Fibroblast of skin of scalp (primary cell): ENCODE results near the gene MACROD2.

Experiments used
- DNase-seq: peaks from one replicate; pipeline ENCODE4 v3.0.0-alpha.2; 2013

MACROD2 gene

GRCh38 chr20:14538433-14538832 is 543.1 kb downstream of the MACROD2 start:
- no peak for DNase-seq

GRCh38 chr20:14543040-14543439 is 547.7 kb downstream of the MACROD2 start:
- no peak for DNase-seq

GRCh38 chr20:14544688-14545087 is 549.4 kb downstream of the MACROD2 start:
- DNase-seq: no peak

- no peak for DNase-seq
Measured at GRCh38 chr20:14550655-14551054, 555.3 kb downstream of the MACROD2 start.

GRCh38 chr20:14553774-14554534 is 558.6 kb downstream of the MACROD2 start:
- peak; percentile 57 for DNase-seq

GRCh38 chr20:14555676-14556075 is 560.4 kb downstream of the MACROD2 start:
- DNase-seq: no peak

GRCh38 chr20:14556206-14556605 is 560.9 kb downstream of the MACROD2 start:
- no peak for DNase-seq

- DNase-seq: peak; percentile 38
Measured at GRCh38 chr20:14559612-14560011, 564.3 kb downstream of the MACROD2 start.

GRCh38 chr20:14561741-14562221 is 566.5 kb downstream of the MACROD2 start:
- peak; percentile 76 for DNase-seq

GRCh38 chr20:14562981-14563380 is 567.7 kb downstream of the MACROD2 start:
- DNase-seq: no peak

- DNase-seq: peak; percentile 86
Measured at GRCh38 chr20:14566505-14566904, 571.2 kb downstream of the MACROD2 start.

- peak; percentile 27 for DNase-seq
Measured at GRCh38 chr20:14568225-14568624, 572.9 kb downstream of the MACROD2 start.

GRCh38 chr20:14568701-14569100 is 573.4 kb downstream of the MACROD2 start:
- DNase-seq: no peak

GRCh38 chr20:14569641-14570040 is 574.3 kb downstream of the MACROD2 start:
- DNase-seq: peak; percentile 40

- no peak for DNase-seq
Measured at GRCh38 chr20:14570811-14571210, 575.5 kb downstream of the MACROD2 start.

GRCh38 chr20:14573676-14574075 is 578.4 kb downstream of the MACROD2 start:
- no peak for DNase-seq

- DNase-seq: no peak
Measured at GRCh38 chr20:14576196-14576877, 581.0 kb downstream of the MACROD2 start.

GRCh38 chr20:14580418-14581074 is 585.2 kb downstream of the MACROD2 start:
- no peak for DNase-seq

GRCh38 chr20:14581731-14582130 is 586.4 kb downstream of the MACROD2 start:
- no peak for DNase-seq

GRCh38 chr20:14582855-14583254 is 587.5 kb downstream of the MACROD2 start:
- peak; percentile 44 for DNase-seq

GRCh38 chr20:14583413-14583812 is 588.1 kb downstream of the MACROD2 start:
- no peak for DNase-seq

GRCh38 chr20:14589383-14589782 is 594.1 kb downstream of the MACROD2 start:
- DNase-seq: no peak

GRCh38 chr20:14595051-14595450 is 599.7 kb downstream of the MACROD2 start:
- no peak for DNase-seq
